Measurements from ENCODE around the gene ECE1.
"Not testable (repeated sequence)": the region's sequence is repeated elsewhere in the genome, so short reads cannot be mapped to it uniquely, and the experiment has no call there.

Gene ECE1

GRCh38 chr1:21220815-21221214 lies 69.4 kb downstream of the ECE1 start:
- DNase-seq (ENCODE audit: low spot score) = peak; percentile 57

GRCh38 chr1:21219674-21220073 lies 70.6 kb downstream of the ECE1 start:
- DNase-seq (ENCODE audit: low spot score) = no peak

- DNase-seq (ENCODE audit: low spot score) = no peak
Measured at GRCh38 chr1:21217812-21218596, 72.3 kb downstream of the ECE1 start.

- no peak for DNase-seq (ENCODE audit: low spot score)
Measured at GRCh38 chr1:21216835-21217811, 73.1 kb downstream of the ECE1 start.

GRCh38 chr1:21212126-21212525 lies 78.1 kb downstream of the ECE1 start:
- DNase-seq (ENCODE audit: low spot score) = no peak

- not testable (repeated sequence) for DNase-seq (ENCODE audit: low spot score)
Measured at GRCh38 chr1:21208137-21208700, 82.0 kb downstream of the ECE1 start.

- no peak for DNase-seq (ENCODE audit: low spot score)
Measured at GRCh38 chr1:21206117-21206516, 84.1 kb downstream of the ECE1 start.

- DNase-seq (ENCODE audit: low spot score) = no peak
Measured at GRCh38 chr1:21205416-21205815, 84.8 kb downstream of the ECE1 start.

- no peak for DNase-seq (ENCODE audit: low spot score)
Measured at GRCh38 chr1:21201650-21202049, 88.6 kb downstream of the ECE1 start.

- not testable (repeated sequence) for DNase-seq (ENCODE audit: low spot score)
Measured at GRCh38 chr1:21201238-21201637, 89.0 kb downstream of the ECE1 start.

GRCh38 chr1:21200767-21201166 lies 89.5 kb downstream of the ECE1 start:
- no peak for DNase-seq (ENCODE audit: low spot score)

GRCh38 chr1:21198929-21199328 lies 91.3 kb downstream of the ECE1 start:
- no peak for DNase-seq (ENCODE audit: low spot score)

- no peak for DNase-seq (ENCODE audit: low spot score)
Measured at GRCh38 chr1:21192871-21193270, 97.4 kb downstream of the ECE1 start.

GRCh38 chr1:21192284-21192683 lies 98.0 kb downstream of the ECE1 start:
- no peak for DNase-seq (ENCODE audit: low spot score)

- DNase-seq (ENCODE audit: low spot score) = not testable (repeated sequence)
Measured at GRCh38 chr1:21190771-21191170, 99.5 kb downstream of the ECE1 start.

GRCh38 chr1:21189906-21190500 lies 100.3 kb downstream of the ECE1 start:
- no peak for DNase-seq (ENCODE audit: low spot score)

- no peak for DNase-seq (ENCODE audit: low spot score)
Measured at GRCh38 chr1:21189421-21189820, 100.8 kb downstream of the ECE1 start.

GRCh38 chr1:21188235-21188634 lies 102.0 kb downstream of the ECE1 start:
- DNase-seq (ENCODE audit: low spot score) = no peak

GRCh38 chr1:21185221-21185731 lies 105.0 kb downstream of the ECE1 start:
- no peak for DNase-seq (ENCODE audit: low spot score)

- DNase-seq (ENCODE audit: low spot score) = no peak
Measured at GRCh38 chr1:21184276-21184675, 106.0 kb downstream of the ECE1 start.

GRCh38 chr1:21182181-21182731 lies 108.0 kb downstream of the ECE1 start:
- DNase-seq (ENCODE audit: low spot score) = no peak

GRCh38 chr1:21178271-21178670 lies 112.0 kb downstream of the ECE1 start:
- not testable (repeated sequence) for DNase-seq (ENCODE audit: low spot score)

All from putamen (tissue), 1 donor.